ENCODE results near the gene EFNB2.

GRCh38 chr13:106475852-106476251, 59.6 kb downstream of the EFNB2 start:
- TF ChIP-seq CTCF (IDR thresholded peaks at IDR 0.05; ENCODE audit: insufficient read depth, low read length) (no peak), GABPA (IDR thresholded peaks at IDR 0.05; ENCODE audit: low read depth) (no peak), SPI1 (IDR thresholded peaks at IDR 0.05; ENCODE audit: borderline replicate concordance, low read depth) (no peak)

Measured in HL-60 (cell line).